ENCODE results near the gene HIF1A. TPM values are rescaled to one million over a fixed set of nuclear protein-coding genes. Genes with fewer than 3 reads are reported as not detected.
A peak's percentile ranks its signal among the peaks of the same experiment; 100 is the strongest.

HIF1A gene
- total and polyA plus RNA-seq, 11 donors, result 12.8 to 157 (median 72.8) TPM

DNA sequence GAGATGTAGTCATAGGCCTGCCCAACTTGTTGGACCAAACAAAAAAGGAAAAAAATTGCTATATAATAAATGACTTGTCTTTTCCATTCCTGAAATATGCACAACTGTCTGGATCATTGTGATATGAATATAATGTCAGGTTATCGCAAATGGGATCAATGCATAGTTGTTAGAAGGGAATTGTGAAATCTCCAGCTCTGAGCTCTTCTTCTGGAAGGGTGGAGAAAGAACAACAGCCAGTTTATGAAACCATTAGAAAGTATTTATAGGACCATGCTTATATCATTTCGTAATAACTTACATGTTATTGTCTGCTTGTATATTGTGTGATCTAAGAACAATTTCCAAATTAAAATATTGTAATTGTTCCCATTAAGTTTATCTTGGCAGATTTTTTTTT is 35.7 kb upstream of the HIF1A start:
- Histone ChIP-seq H3K4me1 (peaks cover 0 to 47% (median 3%) of the 10 kb centered on the region in 12 donors), H3K9me3 (no peaks in the 10 kb centered on the region), H3K36me3 (no peaks in the 10 kb centered on the region), H3K27ac (no peak overlapping the region), H3K4me3 (no peak overlapping the region), H3K27me3 (no peaks in the 10 kb centered on the region)
- WGBS, 4 donors, result 91 to 98% (median 96%) methylated on average over 2 of the region's 2 CpGs
- TF ChIP-seq, protein P1, sequence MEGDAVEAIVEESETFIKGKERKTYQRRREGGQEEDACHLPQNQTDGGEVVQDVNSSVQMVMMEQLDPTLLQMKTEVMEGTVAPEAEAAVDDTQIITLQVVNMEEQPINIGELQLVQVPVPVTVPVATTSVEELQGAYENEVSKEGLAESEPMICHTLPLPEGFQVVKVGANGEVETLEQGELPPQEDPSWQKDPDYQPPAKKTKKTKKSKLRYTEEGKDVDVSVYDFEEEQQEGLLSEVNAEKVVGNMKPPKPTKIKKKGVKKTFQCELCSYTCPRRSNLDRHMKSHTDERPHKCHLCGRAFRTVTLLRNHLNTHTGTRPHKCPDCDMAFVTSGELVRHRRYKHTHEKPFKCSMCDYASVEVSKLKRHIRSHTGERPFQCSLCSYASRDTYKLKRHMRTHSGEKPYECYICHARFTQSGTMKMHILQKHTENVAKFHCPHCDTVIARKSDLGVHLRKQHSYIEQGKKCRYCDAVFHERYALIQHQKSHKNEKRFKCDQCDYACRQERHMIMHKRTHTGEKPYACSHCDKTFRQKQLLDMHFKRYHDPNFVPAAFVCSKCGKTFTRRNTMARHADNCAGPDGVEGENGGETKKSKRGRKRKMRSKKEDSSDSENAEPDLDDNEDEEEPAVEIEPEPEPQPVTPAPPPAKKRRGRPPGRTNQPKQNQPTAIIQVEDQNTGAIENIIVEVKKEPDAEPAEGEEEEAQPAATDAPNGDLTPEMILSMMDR (IDR thresholded peaks at IDR 0.05), result no peak
- no peak for TF ChIP-seq POLR2A (IDR thresholded peaks at IDR 0.05)
- ATAC-seq (no peak), DNase-seq (no peak)
- intact Hi-C loops (cut with DNase I), result no loop called here

DNA sequence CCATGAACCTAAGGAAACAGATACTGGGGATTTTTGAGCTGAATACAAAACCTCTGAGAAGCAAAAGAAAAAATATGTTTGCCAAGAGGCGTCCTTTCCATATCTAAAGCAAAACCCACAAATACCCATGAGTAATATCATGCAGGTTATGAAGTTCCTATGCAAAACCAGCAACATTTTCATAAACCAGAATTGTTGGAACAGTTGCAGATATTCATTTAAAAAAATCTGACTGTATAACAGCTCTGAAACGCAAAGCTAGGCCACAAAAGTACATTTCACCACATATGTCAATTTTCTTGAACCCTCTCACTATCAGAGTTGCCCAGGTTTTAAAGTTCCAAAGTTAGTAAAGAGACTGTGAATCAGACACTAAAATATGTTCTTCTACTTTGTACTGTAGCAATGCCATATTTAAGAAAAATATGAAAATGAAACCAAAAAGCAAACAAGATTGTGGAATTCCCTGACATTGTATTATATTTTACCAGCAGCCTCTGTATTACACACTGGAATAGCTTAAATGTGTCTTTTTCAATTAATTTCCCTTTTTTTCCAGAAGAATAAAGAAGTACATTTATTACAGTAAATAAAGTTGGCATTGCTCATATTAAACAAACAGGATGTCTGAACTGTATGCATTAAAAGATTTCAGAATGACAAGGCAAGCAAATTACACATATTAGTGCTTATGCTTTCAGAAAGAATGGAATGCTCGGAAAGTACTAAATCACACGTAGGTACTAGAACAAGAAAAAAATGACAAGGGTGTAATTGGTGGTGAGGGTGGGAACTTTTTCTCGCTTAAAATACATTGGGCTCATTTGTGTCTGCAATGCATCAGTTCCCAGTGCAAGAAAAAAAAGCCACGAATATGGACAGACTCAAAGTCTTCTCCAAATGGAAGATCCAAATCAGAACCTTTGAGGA is 33.6 kb upstream of the HIF1A start:
- DNase-seq (no peak), ATAC-seq (no peak)
- Histone ChIP-seq H3K36me3 (no peaks in the 10 kb centered on the region), H3K9me3 (no peaks in the 10 kb centered on the region), H3K4me3 (peak overlapping the region in 1 of 12 donors; percentile 6), H3K27ac (peak overlapping the region in 3 of 12 donors; percentile 18 to 91 (median 39)), H3K27me3 (no peaks in the 10 kb centered on the region), H3K4me1 (peaks cover 0 to 47% (median 3%) of the 10 kb centered on the region in 12 donors)
- TF ChIP-seq POLR2A (IDR thresholded peaks at IDR 0.05), result no peak
- TF ChIP-seq, protein P1 (IDR thresholded peaks at IDR 0.05), result no peak
- intact Hi-C loops (cut with DNase I), result no loop called here
- WGBS, 4 donors, result 80 to 83% (median 81%) methylated on average over 6 of the region's 6 CpGs

DNA sequence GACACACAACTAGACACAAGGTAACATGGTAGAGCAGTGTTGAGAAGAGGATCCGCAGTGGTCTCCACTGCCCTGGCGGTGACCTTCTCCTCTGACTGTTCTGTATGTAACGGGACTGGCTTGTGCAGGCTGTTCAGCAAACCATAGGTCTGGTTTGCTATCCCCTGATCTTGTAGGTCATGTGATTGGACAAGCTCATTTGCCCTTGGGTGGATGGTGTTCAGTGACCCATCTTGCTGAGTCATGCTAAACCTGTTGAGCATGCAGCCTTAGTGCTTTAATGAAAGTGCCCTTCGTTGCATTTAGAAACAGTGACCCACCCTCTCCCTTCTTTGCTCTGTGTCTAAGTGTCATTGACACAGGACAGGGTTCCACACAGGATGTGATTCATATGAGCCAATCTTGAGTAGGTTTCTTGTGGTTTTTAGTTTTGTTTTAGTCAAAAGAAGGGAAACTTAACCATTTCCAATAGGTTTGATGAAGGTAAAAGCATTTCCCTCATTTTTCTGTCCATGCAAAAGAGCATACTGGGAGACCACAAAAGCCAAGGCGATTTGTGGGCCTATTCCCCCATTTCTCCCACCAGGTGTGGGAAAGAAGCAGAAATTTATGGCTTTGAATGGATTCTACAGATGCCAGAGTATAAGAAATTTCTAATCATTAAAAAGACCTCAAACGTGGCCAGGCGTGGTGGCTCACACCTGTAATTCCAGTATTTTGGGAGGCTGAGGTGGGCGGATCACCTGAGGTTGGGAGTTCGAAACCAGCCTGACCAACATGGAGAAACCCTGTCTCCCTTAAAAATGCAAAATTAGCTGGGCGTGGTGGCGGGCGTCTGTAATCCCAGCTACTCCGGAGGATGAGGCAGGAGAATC is 32.6 kb upstream of the HIF1A start:
- peak overlapping the region in 2 of 12 donors; percentile 18 to 91 for H3K27ac ChIP-seq
- H3K4me3 ChIP-seq, result peak overlapping the region in 1 of 12 donors; percentile 6
- no peaks in the 10 kb centered on the region for H3K9me3 ChIP-seq
- WGBS, 4 donors, result 86 to 91% (median 90%) methylated on average over 13 of the region's 13 CpGs
- peak in 3 of 4 donors; percentile 63 to 67 (median 65) for ATAC-seq
- H3K27me3 ChIP-seq, result no peaks in the 10 kb centered on the region
- no peaks in the 10 kb centered on the region for H3K36me3 ChIP-seq
- intact Hi-C loops (cut with DNase I), result no loop called here
- TF ChIP-seq, protein P1 (IDR thresholded peaks at IDR 0.05), result no peak
- TF ChIP-seq POLR2A (IDR thresholded peaks at IDR 0.05), result no peak
- peak in 2 of 5 donors; percentile 9 to 25 for DNase-seq
- peaks cover 0 to 48% (median 3%) of the 10 kb centered on the region in 12 donors for H3K4me1 ChIP-seq

All from heart left ventricle (tissue), 16 donors.